ENCODE data around the gene RIN3. TPM values are rescaled to one million over a fixed set of nuclear protein-coding genes. Genes with fewer than 3 reads are reported as not detected.

RIN3 gene
- total RNA-seq, 1 experiment from 2014 or later = 4.8 TPM

DNA sequence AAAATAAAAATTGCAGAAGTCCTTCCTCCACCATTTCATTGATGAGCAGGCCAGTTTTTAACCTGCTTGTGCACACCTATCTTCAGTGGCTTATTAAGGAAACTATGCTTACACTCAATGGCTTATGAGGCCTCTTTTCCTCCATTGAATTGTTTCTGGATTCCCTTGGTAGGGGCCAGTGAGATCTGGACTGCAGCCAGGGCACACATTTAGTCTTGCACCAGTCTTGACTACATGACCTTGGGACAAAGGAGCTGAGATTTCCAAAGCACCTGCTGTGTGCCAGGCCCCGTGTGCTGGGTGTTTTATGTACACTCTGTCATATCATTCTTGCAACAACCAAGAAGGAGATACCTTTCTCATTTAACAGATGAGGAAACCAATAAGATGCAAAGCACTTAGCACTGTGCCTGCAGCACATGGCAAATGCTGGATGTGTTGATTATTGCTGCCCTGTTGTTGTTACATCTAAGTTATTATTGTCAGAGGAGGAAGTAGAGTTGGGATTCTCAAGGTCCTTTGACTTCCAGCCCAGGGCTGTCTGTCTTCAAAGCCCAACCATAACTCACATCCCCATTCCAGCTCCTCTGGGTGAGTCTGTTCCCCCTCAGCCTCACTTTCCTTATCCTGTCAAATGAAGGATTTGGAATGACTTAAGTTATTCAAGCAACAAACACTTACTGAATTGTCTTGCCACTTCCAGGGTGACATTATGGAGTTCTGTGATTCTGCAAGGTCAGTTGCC is 31.6 kb upstream of the RIN3 start:
- Histone ChIP-seq H3K27me3 (ENCODE audit: low read length) (no peaks in the 10 kb centered on the region), H3K4me1 (ENCODE audit: insufficient read depth, low read length) (no peaks in the 10 kb centered on the region), H3K36me3 (ENCODE audit: low read depth, low read length) (no peaks in the 10 kb centered on the region), H3K9ac (ENCODE audit: low read length) (no peak overlapping the region), H3K9me2 (replicated peaks; ENCODE audit: low read length) (no peaks in the 10 kb centered on the region), H3K79me2 (ENCODE audit: low read length) (no peaks in the 10 kb centered on the region), H3F3A (ENCODE audit: low read length, unreplicated experiment) (no peaks in the 10 kb centered on the region), H4K20me1 (ENCODE audit: low read length) (no peaks in the 10 kb centered on the region), H3K27ac (ENCODE audit: low read length) (no peak overlapping the region), H2AFZ (ENCODE audit: low read length) (no peak overlapping the region), H3K4me2 (ENCODE audit: low read length) (no peak overlapping the region), H3K4me3 (ENCODE audit: low read length) (no peak overlapping the region), H3K9me3 (ENCODE audit: low read length) (no peaks in the 10 kb centered on the region)
- POLR2A ChIA-PET (ENCODE audit: unreplicated experiment) = no interaction called here
- intact Hi-C loops (cut with micrococcal nuclease) = no loop called here
- BruUV-seq (replicated peaks) = no TSS peak
- CTCF ChIA-PET = no interaction called here
- ATAC-seq (no peak), DNase-seq (no peak)
- TF ChIP-seq EZH2 (IDR thresholded peaks at IDR 0.05; ENCODE audit: low read length, unreplicated experiment) (no peak), EZH2phosphoT487 (IDR thresholded peaks at IDR 0.05; ENCODE audit: borderline replicate concordance, low read length) (no peak), CTCF (conservative IDR thresholded peaks at IDR 0.05; ENCODE audit: low read depth, low read length) (no peak)

- Histone ChIP-seq H3K9ac (ENCODE audit: low read length) (no peak overlapping the region), H3F3A (ENCODE audit: low read length, unreplicated experiment) (no peaks in the 10 kb centered on the region), H3K4me2 (ENCODE audit: low read length) (no peak overlapping the region), H3K36me3 (ENCODE audit: low read depth, low read length) (no peaks in the 10 kb centered on the region), H3K79me2 (ENCODE audit: low read length) (no peaks in the 10 kb centered on the region), H2AFZ (ENCODE audit: low read length) (no peak overlapping the region), H3K4me3 (ENCODE audit: low read length) (no peak overlapping the region), H4K20me1 (ENCODE audit: low read length) (no peaks in the 10 kb centered on the region), H3K9me3 (ENCODE audit: low read length) (no peaks in the 10 kb centered on the region), H3K4me1 (ENCODE audit: insufficient read depth, low read length) (no peaks in the 10 kb centered on the region), H3K27ac (ENCODE audit: low read length) (no peak overlapping the region), H3K9me2 (replicated peaks; ENCODE audit: low read length) (no peaks in the 10 kb centered on the region), H3K27me3 (ENCODE audit: low read length) (no peaks in the 10 kb centered on the region)
- no peak for TF ChIP-seq EZH2 (IDR thresholded peaks at IDR 0.05; ENCODE audit: low read length, unreplicated experiment)
- no peak for TF ChIP-seq EZH2phosphoT487 (IDR thresholded peaks at IDR 0.05; ENCODE audit: borderline replicate concordance, low read length)
- no peak for TF ChIP-seq CTCF (conservative IDR thresholded peaks at IDR 0.05; ENCODE audit: low read depth, low read length)
- intact Hi-C loops (cut with micrococcal nuclease) = no loop called here
- no peak for ATAC-seq
- no TSS peak for BruUV-seq (replicated peaks)
- CTCF ChIA-PET = no interaction called here
- POLR2A ChIA-PET (ENCODE audit: unreplicated experiment) = no interaction called here
- no peak for DNase-seq
Observed at GRCh38 chr14:92482621-92483319, 30.8 kb upstream of the RIN3 start.

All from PC-3 (cell line).